Measurements from ENCODE around the gene MCF2L2.

DNA sequence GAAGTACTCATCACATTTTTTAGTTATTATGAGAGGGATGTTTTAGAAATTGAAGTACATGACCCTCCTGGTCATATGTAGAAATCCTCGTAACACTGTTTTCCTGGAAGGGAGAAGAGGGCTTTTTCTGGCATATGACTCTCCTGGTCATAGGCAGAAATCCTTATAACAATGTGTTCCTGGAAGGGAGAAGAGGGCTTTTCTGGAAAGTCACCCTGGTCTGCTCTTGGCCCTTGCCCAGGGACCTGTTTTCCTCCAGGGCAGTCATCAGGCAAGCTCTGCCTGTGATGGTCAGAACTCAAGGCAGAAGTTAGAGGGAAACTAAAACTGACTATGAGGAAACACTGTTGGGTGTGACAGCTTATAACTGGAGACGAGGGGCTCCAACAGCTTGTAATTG lies 293.6 kb downstream of the MCF2L2 start:
- TF ChIP-seq TAF1 (IDR thresholded peaks at IDR 0.05; ENCODE audit: borderline replicate concordance, low read depth, low read length) (no peak), POLR2A (IDR thresholded peaks at IDR 0.05; ENCODE audit: low read depth, low read length) (no peak)
